Kidney (tissue), 14 donors: ENCODE measurements around the gene PHETA1. TPM values are rescaled to one million over a fixed set of nuclear protein-coding genes. Genes with fewer than 3 reads are reported as not detected.
"Not testable (repeated sequence)": the region's sequence is repeated elsewhere in the genome, so short reads cannot be mapped to it uniquely, and the experiment has no call there.

Experiments used
- DNase-seq, 5 donors: peaks; one replicate each; pipeline ENCODE4 v3.0.0-alpha.2; 2013 to 2020
- FAIRE-seq: peaks from 2 replicates; lab custom pipeline; 2012; peaks lifted over from hg19 to GRCh38; lab: Jason Lieb, UNC
- H3K27ac ChIP-seq, 2 donors: one replicate each; pipeline ENCODE4 v1.7.0; 2013; ENCODE audit warnings: low read depth in 2 of 2, low read length in 2 of 2, inconsistent platforms in 1 of 2
- H3K27me3 ChIP-seq: one replicate; pipeline ENCODE4 v1.7.1; 2013; ENCODE audit warnings: low read length, inconsistent platforms; ENCODE audit not compliant: control insufficient read depth, insufficient read depth
- H3K36me3 ChIP-seq, 3 donors: one replicate each; pipeline versions ENCODE4 v1.7.0 to v1.7.1; 2013; ENCODE audit warnings: low read length in 3 of 3, control low read depth in 1 of 3, inconsistent platforms in 1 of 3; ENCODE audit not compliant: insufficient read depth in 3 of 3, control insufficient read depth in 2 of 3
- H3K4me1 ChIP-seq, 3 donors: one replicate each; pipeline versions ENCODE4 v1.7.0 to v1.7.1; 2013; ENCODE audit warnings: low read length in 3 of 3, inconsistent platforms in 1 of 3, low read depth in 1 of 3; ENCODE audit not compliant: control insufficient read depth in 2 of 3, insufficient read depth in 2 of 3
- H3K4me3 ChIP-seq, 3 donors: one replicate each; pipeline versions ENCODE4 v1.7.0 to v1.8.1; 2013; ENCODE audit warnings: low read length in 3 of 3, control low read depth in 1 of 3, inconsistent platforms in 1 of 3
- H3K9ac ChIP-seq, 3 donors: one replicate each; pipeline versions ENCODE4 v1.7.0 to v1.7.1; 2013; ENCODE audit warnings: low read length in 3 of 3, control low read depth in 1 of 3, inconsistent platforms in 1 of 3
- H3K9me3 ChIP-seq, 3 donors: one replicate each; pipeline versions ENCODE4 v1.7.0 to v1.7.1; 2013; ENCODE audit warnings: low read length in 3 of 3, control low read depth in 1 of 3, inconsistent platforms in 1 of 3; ENCODE audit not compliant: control insufficient read depth in 2 of 3, insufficient read depth in 1 of 3
- CTCF ChIP-seq: IDR thresholded peaks from 3 replicates; pipeline ENCODE4 v1.5.1; 2012; ENCODE audit warnings: mild to moderate bottlenecking, moderate library complexity, borderline replicate concordance; ENCODE audit not compliant: insufficient read depth; ENCODE audit errors: extremely low read depth
- intact Hi-C: fragments of 100-400 bp; cut with DNase I; formaldehyde crosslinking; loops from one replicate; pipeline ENCODE4 v1.11.1; 2022
- polyA plus RNA-seq: library from polyadenylated mRNA; stranded (reverse); fragments of 350-450 nt; fragmentation: Illumina TruSeq; extraction: RNeasy Lipid Tissue Mini Kit (QIAGEN cat#74804); gene quantifications from one replicate; pipeline ENCODE4 v1.2.3, GENCODE V29; 2014; ENCODE audit warnings: low read depth, low replicate concordance; ENCODE audit not compliant: insufficient read depth
- total RNA-seq: library from RNA; stranded (reverse); fragmentation: NEBNext Ultra II Directional; extraction: Animal tissue kit (Norgen Biotek cat#: 25700); gene quantifications from one replicate; pipeline ENCODE4 v1.2.1, GENCODE V29; 2021
- donor health status: control.
- donor health status: control.
- donor health status: control.
- donor health status: control.
- donor health status: control.
- donor health status: DM: yes; HTN: yes; CAD: no.
- donor health status: Normal renal cell carcinoma (clear cell type).

The PHETA1 gene
- total and polyA plus RNA-seq, 2 donors from 2014 or later = 6.3 to 19.0 TPM

GRCh38 chr12:111343181-111343580 is 25.7 kb downstream of the PHETA1 start:
- intact Hi-C loops = no loop called here
- no peak overlapping the region for H3K9ac ChIP-seq
- FAIRE-seq (no peak), DNase-seq (no peak)
- no peak overlapping the region for H3K4me3 ChIP-seq
- no peaks in the 10 kb centered on the region for H3K36me3 ChIP-seq
- no peaks in the 10 kb centered on the region for H3K27me3 ChIP-seq
- peaks cover 0 to 5% (median 0%) of the 10 kb centered on the region in 3 donors for H3K9me3 ChIP-seq
- no peak overlapping the region for H3K27ac ChIP-seq
- no peak for TF ChIP-seq CTCF
- no peaks in the 10 kb centered on the region for H3K4me1 ChIP-seq

GRCh38 chr12:111342376-111342775 is 26.5 kb downstream of the PHETA1 start:
- DNase-seq (no peak), FAIRE-seq (no peak)
- intact Hi-C loops = no loop called here

GRCh38 chr12:111341426-111342065 is 27.3 kb downstream of the PHETA1 start:
- FAIRE-seq (no peak), DNase-seq (no peak)
- Histone ChIP-seq H3K4me1 (no peaks in the 10 kb centered on the region), H3K9me3 (no peaks in the 10 kb centered on the region), H3K9ac (no peak overlapping the region), H3K4me3 (no peak overlapping the region), H3K36me3 (no peaks in the 10 kb centered on the region), H3K27ac (no peak overlapping the region), H3K27me3 (no peaks in the 10 kb centered on the region)
- no peak for TF ChIP-seq CTCF
- intact Hi-C loops = no loop called here

More at GRCh38 chr12:111342376-111342775, 26.5 kb downstream of the PHETA1 start:
- no peaks in the 10 kb centered on the region for H3K9me3 ChIP-seq
- no peaks in the 10 kb centered on the region for H3K4me1 ChIP-seq
- no peak for TF ChIP-seq CTCF
- H3K27me3 ChIP-seq = no peaks in the 10 kb centered on the region
- H3K9ac ChIP-seq = no peak overlapping the region
- H3K4me3 ChIP-seq = no peak overlapping the region
- no peak overlapping the region for H3K27ac ChIP-seq
- H3K36me3 ChIP-seq = no peaks in the 10 kb centered on the region

GRCh38 chr12:111340680-111341079 is 28.2 kb downstream of the PHETA1 start:
- H3K4me1 ChIP-seq, DNase-seq, H3K27ac ChIP-seq, H3K9ac ChIP-seq, H3K36me3 ChIP-seq, intact Hi-C loops, H3K4me3 ChIP-seq, H3K27me3 ChIP-seq, FAIRE-seq, H3K9me3 ChIP-seq: not testable (repeated sequence)
